ENCODE data around the gene TRAPPC5. TPM values are rescaled to one million over a fixed set of nuclear protein-coding genes. Genes with fewer than 3 reads are reported as not detected.

Gene TRAPPC5
- total RNA-seq, 2 donors from 2014 or later = 71.9 to 83.5 TPM

DNA sequence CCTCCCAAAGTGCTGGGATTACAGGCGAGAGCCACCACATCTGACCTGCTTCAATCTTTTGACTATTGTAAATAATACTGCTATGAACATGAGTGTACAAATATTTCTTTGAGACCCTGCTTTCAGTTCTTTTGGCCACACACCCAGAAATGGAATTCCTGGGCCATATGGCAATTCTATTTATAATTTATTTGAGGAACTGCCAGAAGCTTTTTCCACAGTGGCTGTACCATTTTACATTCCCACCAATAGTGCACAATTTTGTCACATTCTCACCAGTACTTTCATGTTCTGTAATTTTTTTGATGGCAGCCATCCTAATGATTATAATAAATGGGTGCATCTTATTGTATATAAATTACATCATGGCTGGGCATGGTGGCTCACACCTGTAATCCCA, 35.0 kb downstream of the TRAPPC5 start:
- intact Hi-C loops (cut with DNase I) = no loop called here
- DNase-seq (ENCODE audit: low spot score) = no peak

DNA sequence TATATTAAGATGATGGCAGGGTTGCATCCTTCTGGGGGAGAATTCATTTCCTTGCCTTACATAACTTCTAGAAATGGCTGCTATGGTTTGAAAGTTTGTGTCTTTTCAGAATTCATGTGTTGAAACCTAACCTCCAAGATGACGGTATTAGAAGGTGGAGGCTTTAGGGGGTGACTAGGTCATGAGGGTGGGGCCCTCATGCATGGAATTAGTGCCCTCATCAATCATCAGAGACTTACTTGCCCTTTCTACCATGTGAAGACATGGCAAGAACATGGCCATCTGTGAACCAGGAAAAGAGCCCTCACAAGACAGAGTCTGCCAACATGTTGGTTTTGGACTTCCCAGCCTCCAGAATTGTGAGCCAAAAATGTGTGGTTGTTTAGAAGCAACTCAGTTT, 36.1 kb downstream of the TRAPPC5 start:
- intact Hi-C loops (cut with DNase I) = no loop called here
- DNase-seq (ENCODE audit: low spot score) = no peak

DNA sequence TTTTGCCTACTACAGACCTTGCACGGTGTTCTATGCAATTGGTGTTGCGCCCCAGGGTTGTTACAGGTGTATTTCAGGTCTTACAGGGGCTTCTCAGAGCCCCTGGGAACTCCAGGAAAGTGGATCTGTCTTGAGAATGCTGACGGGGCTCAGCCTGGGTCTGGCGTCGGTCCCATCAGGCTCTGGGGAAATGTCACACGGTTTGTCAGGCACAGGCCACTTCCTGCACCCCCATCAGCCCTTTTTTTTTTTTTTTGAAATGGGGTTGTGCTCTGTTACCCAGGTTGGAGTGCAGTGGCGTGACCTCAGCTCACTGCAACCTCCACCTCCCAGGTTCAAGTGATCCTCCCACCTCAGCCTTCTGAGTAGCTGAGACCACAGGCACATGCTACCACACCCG, 38.0 kb downstream of the TRAPPC5 start:
- intact Hi-C loops (cut with DNase I) = no loop called here
- DNase-seq (ENCODE audit: low spot score) = no peak

DNA sequence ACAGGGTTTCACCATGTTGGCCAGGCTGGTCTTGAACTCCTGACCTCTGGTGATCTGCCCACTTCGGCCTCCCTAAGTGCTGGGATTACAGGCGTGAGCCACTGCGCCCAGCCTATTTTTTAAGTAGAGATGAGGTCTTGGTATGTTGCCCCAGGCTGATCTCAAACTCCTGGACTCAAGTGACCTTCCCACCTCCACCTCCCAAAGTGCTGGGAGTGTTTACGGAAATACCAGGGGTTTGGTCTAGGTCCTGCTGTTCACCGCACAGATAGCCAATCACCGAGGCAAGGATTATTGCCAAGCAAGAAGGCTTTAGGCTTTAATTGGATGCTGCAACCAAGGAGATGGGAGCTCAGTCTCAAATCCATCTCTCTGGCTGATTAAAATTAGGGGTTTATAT, 39.7 kb downstream of the TRAPPC5 start:
- intact Hi-C loops (cut with DNase I) = no loop called here
- DNase-seq (ENCODE audit: low spot score) = no peak

DNA sequence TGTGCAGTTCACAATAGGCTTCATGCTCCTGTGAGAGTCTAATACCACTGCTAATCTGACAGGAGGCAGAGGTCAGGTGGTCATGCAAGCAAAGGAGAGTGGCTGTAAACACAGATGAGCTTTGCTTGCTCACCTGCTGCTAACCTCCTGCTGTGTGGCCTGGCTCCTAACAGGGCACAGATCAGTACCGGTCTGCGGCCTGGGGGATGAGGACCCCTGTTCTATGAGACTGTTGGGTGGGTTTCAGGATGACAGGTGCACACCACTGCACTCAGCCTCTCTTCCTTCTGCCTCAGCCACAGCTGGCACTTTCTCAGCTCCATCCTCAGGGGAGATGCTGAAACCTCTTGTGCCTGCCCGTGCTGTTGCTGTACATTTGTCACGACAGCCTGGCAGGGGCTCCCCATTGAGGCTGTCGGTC, 41.6 kb downstream of the TRAPPC5 start:
- intact Hi-C loops (cut with DNase I) = no loop called here
- DNase-seq (ENCODE audit: low spot score) = no peak

DNA sequence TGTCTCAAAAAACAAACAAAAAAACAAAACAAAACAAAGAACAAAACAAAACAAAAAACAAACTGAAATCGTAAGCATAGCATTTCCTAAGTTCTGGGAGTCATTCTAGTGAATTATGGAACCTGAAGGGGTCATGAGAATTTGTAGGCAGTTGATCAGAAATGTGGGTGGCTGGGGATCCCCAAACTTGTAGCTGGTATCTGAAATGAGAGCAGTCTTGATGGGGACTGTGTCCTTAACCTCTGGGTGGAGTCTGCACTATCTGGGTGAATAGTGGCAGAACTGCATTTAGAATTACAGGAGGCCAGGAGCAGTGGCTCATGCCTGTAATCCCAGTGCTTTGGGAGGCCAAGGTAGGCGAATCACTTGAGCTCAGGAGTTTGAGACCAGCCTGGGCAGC, 45.2 kb downstream of the TRAPPC5 start:
- intact Hi-C loops (cut with DNase I) = no loop called here
- DNase-seq (ENCODE audit: low spot score) = no peak

DNA sequence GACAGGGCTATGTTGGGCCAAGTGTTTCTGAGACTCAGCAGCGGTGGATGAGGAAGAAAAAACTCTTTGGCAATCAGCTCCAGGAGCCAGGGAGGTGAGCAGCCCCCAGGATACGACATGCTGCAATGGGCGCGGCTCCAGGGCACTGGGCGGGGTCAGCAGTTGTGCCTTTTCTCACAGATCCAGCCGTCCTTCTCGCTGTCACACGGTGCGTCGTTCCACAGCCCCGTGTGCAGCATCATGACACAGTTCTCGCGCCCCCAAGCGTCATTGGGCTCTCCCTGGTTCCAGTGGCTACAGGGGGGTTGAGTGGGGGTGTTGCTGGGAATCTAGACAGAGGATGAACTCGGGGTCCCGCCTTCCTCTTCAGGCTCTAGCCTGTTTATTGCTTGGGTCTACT, 48.6 kb downstream of the TRAPPC5 start:
- no peak for DNase-seq (ENCODE audit: low spot score)
- intact Hi-C loops (cut with DNase I) = no loop called here

DNA sequence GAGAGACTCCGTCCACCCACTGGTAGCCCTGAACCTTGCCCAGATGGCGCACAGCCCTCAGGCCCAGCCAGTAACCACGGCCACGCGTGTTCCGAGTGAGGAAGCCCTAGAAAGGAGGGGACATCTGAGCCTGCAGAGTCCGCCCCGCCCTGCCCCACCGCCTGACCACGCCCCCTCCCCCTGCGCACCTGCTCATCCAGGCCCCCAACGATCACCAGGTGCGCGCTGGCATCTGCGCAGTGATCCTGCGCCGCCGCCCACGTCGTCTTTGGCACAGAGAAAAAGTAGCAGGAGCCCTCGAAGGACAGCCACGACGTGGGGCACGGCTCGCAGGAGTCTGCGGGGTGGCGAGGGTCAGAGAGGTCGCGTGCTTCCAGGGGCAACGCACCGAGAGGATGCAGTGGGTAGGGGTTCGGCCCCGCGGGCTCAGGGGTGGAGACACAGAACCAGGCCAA, 49.2 kb downstream of the TRAPPC5 start:
- intact Hi-C loops (cut with DNase I) = no loop called here

DNA sequence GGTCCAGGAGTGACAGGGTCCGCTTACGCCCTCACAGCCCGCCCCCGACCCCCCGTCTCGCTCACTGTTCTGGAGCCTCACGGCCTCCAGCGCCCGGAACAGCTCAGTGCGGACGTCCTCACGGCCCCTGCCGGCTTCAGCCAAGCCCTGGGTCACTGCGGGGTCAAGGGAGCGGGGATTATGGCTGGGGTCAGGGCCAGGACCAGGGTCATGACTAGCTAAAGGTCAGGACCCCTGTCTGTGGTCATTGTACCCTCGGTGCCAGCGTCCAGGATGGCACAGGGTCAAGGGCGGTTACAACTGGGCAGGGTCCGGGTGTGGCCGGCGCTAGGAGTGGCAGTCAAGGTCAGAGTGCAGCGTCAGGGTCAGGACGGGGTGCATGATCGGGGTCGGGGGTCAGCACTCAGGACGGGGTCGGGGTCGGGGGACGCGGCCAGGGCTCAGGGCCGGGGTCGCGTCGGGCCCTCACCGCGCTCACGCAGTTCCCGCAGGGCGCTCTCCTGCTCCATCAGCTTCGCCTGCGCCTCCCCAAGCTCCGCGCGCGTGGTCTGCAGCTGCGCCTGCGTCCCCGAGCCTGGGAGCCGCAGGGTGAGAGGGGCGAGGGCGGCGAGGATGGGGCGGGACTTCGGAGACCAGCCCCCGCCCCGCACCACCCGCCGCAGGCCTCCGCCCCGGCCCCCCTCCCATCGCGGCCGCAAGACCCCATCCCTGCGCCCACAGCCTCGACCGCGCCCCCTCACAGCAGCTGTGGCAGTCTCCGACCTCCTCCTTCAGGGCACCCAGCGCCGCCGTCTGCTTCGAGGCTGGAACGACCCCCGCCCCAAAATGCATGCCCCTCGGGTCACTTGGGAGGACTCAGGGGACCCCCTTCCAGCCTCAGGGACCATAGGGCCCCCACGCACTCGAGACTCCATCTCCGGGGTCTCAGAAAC, 49.9 kb downstream of the TRAPPC5 start:
- intact Hi-C loops (cut with DNase I) = no loop called here
- no peak for DNase-seq (ENCODE audit: low spot score)

More for the DNA sequence above, 49.2 kb downstream of the TRAPPC5 start:
- no peak for DNase-seq (ENCODE audit: low spot score)

DNA sequence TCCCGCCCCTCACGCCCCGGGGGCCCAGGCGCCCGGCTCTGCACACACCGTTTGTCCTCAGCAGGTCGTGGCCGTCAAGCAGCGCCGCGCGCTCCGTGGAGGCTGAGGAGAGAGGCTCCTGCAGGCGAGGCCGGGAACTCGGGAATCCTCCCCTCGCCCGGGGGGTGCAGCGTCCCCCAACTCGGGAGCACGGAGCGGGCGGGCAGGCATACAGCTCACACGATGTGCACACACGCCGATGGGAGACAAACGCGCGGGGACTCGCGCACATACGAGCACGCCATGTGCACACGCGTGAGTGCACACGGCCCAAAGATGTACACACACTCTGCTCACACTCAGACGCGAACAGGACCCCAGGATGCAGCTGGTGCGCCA, 50.6 kb downstream of the TRAPPC5 start:
- no peak for DNase-seq (ENCODE audit: low spot score)
- intact Hi-C loops (cut with DNase I) = no loop called here

DNA sequence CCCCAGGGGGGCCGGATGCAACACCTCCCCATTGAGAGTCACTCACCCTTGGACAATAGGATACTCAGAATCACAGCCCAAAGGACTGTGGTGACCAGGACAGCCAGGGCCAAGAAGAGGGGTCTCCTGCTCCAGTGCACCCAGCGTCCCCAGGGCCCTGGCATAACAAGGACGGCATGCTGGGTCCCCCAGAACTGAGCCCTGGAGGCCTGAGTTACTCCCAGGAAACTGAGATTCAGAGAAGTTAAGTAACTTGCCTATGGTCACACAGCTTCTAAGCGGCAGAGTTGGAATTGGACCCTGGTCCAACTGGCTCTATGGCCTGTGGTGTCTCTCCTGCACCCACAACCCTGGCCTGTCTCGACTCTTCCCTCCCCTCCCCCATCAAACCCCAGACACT, 51.0 kb downstream of the TRAPPC5 start:
- intact Hi-C loops (cut with DNase I) = no loop called here
- DNase-seq (ENCODE audit: low spot score) = no peak

DNA sequence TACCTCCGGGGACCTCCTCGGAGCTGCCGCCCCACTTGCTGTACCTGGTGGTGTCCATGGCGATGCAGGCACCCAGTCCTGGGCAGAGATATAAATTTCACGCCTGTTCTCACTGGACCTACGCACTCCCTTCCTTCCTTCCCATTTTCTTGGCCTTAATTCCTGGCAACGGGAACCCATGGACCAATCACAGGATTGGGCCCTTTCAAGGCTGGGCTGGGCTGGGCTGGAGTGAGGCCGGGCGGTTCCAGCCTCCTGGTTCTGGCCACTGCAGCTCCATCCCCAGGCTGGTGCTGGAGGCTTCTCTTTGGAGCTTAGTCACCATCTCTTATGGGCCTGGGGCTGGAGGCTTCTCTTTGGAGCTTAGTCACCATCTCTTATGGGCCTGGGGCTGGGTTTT, 51.4 kb downstream of the TRAPPC5 start, which contains the start of gene CLEC4G:
Gene CLEC4G (minus strand): TSS at position 66 of the 400 bp plus-strand sequence. CDS start 8 bp downstream, at position 58.
- no peak for DNase-seq (ENCODE audit: low spot score)
- intact Hi-C loops (cut with DNase I) = no loop called here

DNA sequence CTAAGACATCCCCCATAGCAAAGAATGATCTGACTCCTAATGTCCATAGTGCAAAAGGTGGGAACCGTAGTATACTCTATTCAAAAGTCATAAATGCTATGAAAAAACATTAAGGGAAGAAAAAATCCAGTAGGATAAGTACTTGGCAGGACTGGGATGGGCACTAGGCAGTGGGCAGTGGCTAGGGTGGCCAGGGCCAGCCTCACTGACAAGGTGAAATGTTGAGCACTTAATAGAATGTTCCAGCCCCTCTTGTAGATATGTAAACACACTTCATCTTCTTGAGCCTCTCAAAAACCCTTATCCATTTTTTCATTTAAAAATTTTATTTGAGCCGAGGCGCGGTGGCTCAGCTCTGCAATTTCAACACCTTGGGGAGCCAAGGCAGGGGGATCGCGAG, 52.7 kb downstream of the TRAPPC5 start:
- intact Hi-C loops (cut with DNase I) = no loop called here
- no peak for DNase-seq (ENCODE audit: low spot score)

DNA sequence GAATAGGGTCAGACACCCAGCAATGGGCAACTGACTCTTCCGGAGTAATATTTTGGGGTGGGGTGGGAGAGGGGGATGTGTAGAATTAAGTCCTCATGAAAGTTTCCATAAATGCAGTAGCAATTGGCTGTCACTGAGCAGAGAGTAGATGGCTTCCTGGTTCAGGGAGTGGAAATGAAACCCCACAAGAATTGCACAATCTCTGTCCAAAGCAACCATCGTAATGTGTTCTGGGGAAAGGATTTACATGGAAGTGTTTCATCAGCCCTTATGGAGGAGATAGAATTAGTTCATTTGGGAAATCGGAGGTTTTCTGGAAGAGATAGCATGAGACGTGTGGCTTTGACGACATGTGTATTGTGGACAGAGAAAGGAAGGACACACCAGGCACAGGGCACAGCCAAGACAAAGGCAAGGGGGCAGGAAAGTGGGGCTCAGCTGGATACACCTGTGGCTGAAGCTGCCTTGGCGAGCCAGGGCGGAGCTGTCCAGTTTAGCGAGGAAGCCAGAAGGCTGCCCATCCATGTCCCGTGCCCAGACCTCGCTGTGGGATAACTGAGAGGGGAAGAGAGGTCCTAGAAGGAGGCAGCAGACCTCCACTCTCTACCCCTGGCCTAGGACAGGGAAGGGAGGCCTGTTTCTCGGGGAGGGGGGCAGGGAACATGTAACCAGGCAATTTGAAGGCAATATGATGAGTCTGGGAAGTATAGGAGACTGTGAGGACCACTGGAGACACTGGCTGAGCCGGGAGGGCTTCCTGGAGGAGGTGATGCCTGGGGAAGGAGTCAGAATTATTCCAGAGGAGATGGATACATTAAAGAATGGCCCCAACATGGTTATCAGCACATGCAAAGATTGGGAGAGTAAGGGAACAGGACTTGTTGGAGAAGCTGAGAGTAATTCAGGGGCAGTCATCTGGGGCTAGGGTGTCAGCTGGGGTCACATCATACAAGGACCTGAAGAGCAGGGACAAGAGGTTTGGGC, 53.9 kb downstream of the TRAPPC5 start:
- DNase-seq (ENCODE audit: low spot score) = peak; percentile 31
- intact Hi-C loops (cut with DNase I) = no loop called here

DNA sequence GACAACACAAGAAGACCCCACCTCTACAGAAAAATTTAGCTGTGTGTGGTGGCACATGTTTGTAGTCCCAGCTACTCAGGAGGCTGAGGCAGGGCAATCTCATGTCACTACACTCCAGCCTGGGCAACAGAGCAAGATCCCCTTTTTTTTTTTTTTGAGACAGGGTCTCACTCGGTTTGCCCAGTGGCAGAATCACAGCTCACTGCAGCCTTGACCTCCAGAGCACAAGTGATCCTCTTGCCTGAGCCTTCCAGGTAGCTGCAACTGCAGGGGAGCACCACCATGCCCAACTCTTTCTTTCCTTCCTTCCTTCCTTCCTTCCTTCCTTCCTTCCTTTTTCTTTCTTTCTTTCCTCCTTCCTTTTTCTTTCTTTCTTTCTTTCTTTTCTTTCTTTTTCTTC, 55.5 kb downstream of the TRAPPC5 start:
- intact Hi-C loops (cut with DNase I) = no loop called here
- peak; percentile 12 for DNase-seq (ENCODE audit: low spot score)

DNA sequence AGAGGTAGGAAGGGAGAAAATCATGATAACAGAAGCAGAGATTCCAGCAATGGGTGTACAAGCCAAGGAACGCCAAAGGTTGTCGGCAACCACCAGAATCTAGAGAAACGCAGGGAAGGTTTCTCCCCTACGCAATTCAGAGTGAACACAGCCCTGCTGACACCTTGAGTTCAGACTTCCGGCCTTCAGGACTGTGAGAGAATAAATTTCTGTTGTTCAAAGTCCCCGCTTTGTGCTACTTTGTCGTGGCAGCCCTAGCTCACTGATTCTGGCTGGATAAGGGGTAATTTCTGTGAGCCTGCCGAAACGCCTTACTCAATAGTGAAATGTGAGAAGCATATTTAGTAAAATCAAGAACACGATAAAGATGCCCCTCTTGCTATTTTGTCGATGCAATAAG, 56.6 kb downstream of the TRAPPC5 start:
- intact Hi-C loops (cut with DNase I) = no loop called here
- peak; percentile 32 for DNase-seq (ENCODE audit: low spot score)
